HL-60 (cell line): ENCODE data around the gene RAP1A.
"Not testable (repeated sequence)": the region's sequence is repeated elsewhere in the genome, so short reads cannot be mapped to it uniquely, and the experiment has no call there.

Experiments used
- TF ChIP-seq, protein P1 (sequence below): IDR thresholded peaks from one replicate; pipeline ENCODE4 v1.5.1; 2011; ENCODE audit warnings: low read length, control low read depth, inconsistent platforms; ENCODE audit not compliant: insufficient read depth
- TF ChIP-seq, protein P2 (sequence below): IDR thresholded peaks from 2 replicates; pipeline ENCODE4 v1.6.1; 2012; ENCODE audit warnings: low read depth; ENCODE audit not compliant: insufficient replicate concordance

DNA sequence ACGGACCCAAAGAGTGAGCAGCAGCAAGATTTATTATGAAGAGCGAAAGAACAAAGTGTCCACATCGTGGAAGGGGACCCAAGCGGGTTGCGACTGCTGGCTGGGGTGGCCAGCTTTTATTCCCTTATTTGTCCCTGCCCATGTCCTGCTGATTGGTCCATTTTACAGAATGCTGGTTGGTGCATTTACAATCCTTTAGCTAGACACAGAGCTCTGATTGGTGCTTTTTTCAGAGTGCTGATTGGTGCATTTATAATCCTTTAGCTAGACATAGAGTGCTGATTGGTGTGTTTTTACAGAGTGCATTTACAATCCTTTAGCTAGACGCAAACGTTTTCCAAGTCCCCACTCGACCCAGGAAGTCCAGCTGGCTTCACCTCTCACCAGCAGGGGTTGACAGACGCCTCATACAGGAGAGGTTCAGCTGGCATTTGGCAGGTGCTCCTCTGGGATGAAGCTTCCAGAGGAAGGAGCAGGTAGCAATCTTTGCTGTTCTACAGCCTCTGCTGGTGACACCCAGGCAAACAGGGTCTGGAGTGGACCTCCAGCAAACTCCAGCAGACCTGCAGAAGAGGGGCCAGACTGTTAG is 60.7 kb downstream of the RAP1A start:
- TF ChIP-seq, protein P1, sequence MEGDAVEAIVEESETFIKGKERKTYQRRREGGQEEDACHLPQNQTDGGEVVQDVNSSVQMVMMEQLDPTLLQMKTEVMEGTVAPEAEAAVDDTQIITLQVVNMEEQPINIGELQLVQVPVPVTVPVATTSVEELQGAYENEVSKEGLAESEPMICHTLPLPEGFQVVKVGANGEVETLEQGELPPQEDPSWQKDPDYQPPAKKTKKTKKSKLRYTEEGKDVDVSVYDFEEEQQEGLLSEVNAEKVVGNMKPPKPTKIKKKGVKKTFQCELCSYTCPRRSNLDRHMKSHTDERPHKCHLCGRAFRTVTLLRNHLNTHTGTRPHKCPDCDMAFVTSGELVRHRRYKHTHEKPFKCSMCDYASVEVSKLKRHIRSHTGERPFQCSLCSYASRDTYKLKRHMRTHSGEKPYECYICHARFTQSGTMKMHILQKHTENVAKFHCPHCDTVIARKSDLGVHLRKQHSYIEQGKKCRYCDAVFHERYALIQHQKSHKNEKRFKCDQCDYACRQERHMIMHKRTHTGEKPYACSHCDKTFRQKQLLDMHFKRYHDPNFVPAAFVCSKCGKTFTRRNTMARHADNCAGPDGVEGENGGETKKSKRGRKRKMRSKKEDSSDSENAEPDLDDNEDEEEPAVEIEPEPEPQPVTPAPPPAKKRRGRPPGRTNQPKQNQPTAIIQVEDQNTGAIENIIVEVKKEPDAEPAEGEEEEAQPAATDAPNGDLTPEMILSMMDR: not testable (repeated sequence)
- TF ChIP-seq, protein P2, sequence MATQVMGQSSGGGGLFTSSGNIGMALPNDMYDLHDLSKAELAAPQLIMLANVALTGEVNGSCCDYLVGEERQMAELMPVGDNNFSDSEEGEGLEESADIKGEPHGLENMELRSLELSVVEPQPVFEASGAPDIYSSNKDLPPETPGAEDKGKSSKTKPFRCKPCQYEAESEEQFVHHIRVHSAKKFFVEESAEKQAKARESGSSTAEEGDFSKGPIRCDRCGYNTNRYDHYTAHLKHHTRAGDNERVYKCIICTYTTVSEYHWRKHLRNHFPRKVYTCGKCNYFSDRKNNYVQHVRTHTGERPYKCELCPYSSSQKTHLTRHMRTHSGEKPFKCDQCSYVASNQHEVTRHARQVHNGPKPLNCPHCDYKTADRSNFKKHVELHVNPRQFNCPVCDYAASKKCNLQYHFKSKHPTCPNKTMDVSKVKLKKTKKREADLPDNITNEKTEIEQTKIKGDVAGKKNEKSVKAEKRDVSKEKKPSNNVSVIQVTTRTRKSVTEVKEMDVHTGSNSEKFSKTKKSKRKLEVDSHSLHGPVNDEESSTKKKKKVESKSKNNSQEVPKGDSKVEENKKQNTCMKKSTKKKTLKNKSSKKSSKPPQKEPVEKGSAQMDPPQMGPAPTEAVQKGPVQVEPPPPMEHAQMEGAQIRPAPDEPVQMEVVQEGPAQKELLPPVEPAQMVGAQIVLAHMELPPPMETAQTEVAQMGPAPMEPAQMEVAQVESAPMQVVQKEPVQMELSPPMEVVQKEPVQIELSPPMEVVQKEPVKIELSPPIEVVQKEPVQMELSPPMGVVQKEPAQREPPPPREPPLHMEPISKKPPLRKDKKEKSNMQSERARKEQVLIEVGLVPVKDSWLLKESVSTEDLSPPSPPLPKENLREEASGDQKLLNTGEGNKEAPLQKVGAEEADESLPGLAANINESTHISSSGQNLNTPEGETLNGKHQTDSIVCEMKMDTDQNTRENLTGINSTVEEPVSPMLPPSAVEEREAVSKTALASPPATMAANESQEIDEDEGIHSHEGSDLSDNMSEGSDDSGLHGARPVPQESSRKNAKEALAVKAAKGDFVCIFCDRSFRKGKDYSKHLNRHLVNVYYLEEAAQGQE: not testable (repeated sequence)
